GM21576 (cell line): ENCODE measurements around the gene PPM1K.
"Not testable (repeated sequence)": the region's sequence is repeated elsewhere in the genome, so short reads cannot be mapped to it uniquely, and the experiment has no call there.

Experiments used
- ATAC-seq: cut with Tn5 transposase; IDR thresholded peaks from one replicate; pipeline ENCODE4 v1.9.1; 2021; ENCODE audit warnings: mild to moderate bottlenecking, moderate library complexity; ENCODE audit not compliant: unreplicated experiment

The PPM1K gene

GRCh38 chr4:88284439-88285234, at the start of gene PPM1K:
Gene PPM1K (minus strand): TSS chr4:88284561. CDS start chr4:88278583, 5,978 bp downstream.
- ATAC-seq = peak; percentile 81

GRCh38 chr4:88333741-88334405, 49.5 kb upstream of the PPM1K start:
- no peak for ATAC-seq

- ATAC-seq = no peak
These were observed 43.3 kb upstream of the PPM1K start for GRCh38 chr4:88327665-88328064.

GRCh38 chr4:88320780-88321373, 36.5 kb upstream of the PPM1K start:
- peak; percentile 99 for ATAC-seq

GRCh38 chr4:88320224-88320779, 35.9 kb upstream of the PPM1K start:
- ATAC-seq = peak; percentile 44

- ATAC-seq = no peak
These were observed 34.5 kb upstream of the PPM1K start for GRCh38 chr4:88318751-88319350.

GRCh38 chr4:88315460-88316017, 31.2 kb upstream of the PPM1K start:
- ATAC-seq = no peak

- not testable (repeated sequence) for ATAC-seq
These were observed 28.8 kb upstream of the PPM1K start for GRCh38 chr4:88313088-88313624.

- no peak for ATAC-seq
These were observed 24.2 kb upstream of the PPM1K start for GRCh38 chr4:88308587-88308986.

GRCh38 chr4:88297725-88298454, 13.5 kb upstream of the PPM1K start:
- ATAC-seq = no peak

- ATAC-seq = no peak
These were observed 12.8 kb upstream of the PPM1K start for GRCh38 chr4:88297212-88297516.

GRCh38 chr4:88296413-88297211, 12.3 kb upstream of the PPM1K start:
- no peak for ATAC-seq

GRCh38 chr4:88295656-88296055, 11.3 kb upstream of the PPM1K start:
- ATAC-seq = no peak

GRCh38 chr4:88291003-88291402, 6.6 kb upstream of the PPM1K start:
- ATAC-seq = no peak

GRCh38 chr4:88286897-88287296, 2.5 kb upstream of the PPM1K start:
- no peak for ATAC-seq

GRCh38 chr4:88285235-88285653, 883 bp upstream of the PPM1K start:
- no peak for ATAC-seq

GRCh38 chr4:88283661-88284438, 511 bp downstream of the PPM1K start:
- peak; percentile 15 for ATAC-seq

GRCh38 chr4:88280228-88280795, 4.0 kb downstream of the PPM1K start:
- no peak for ATAC-seq
